Neural crest cell (in vitro differentiated cells): ENCODE results near the gene YIF1A. TPM values are rescaled to one million over a fixed set of nuclear protein-coding genes. Genes with fewer than 3 reads are reported as not detected.

Experiments
- DNase-seq: peaks from one replicate; pipeline ENCODE4 v3.0.0; 2021; ENCODE audit warnings: low read depth, mixed read lengths, low spot score
- H3K27ac Mint-ChIP-seq: one replicate; pipeline ENCODE4 v1.8.0; 2021; ENCODE audit warnings: mild to moderate bottlenecking, mixed read lengths; ENCODE audit not compliant: unreplicated experiment
- H3K27me3 Mint-ChIP-seq: 2 replicates; pipeline ENCODE4 v1.8.0; 2021; ENCODE audit warnings: low read depth, mild to moderate bottlenecking, mixed read lengths
- H3K36me3 Mint-ChIP-seq: 2 replicates; pipeline ENCODE4 v1.8.0; 2021; ENCODE audit warnings: low read depth, mild to moderate bottlenecking, mixed read lengths
- H3K4me1 Mint-ChIP-seq: 2 replicates; pipeline ENCODE4 v1.8.0; 2021; ENCODE audit warnings: mixed read lengths
- H3K4me3 Mint-ChIP-seq: one replicate; pipeline ENCODE4 v1.8.0; 2021; ENCODE audit warnings: mild to moderate bottlenecking, mixed read lengths
- H3K9me3 Mint-ChIP-seq: 2 replicates; pipeline ENCODE4 v1.8.0; 2021; ENCODE audit warnings: mixed read lengths
- CTCF ChIP-seq: fragments of 200-600 bp; sonication (generic); conservative IDR thresholded peaks from 2 replicates; pipeline ENCODE4 v1.5.0; 2021; ENCODE audit warnings: antibody characterized with exemption, mild to moderate bottlenecking
- total RNA-seq: library from RNA; stranded (reverse); gene quantifications from 2 replicates; pipeline ENCODE4 v1.2.1, GENCODE V29; 2021

YIF1A gene
- total RNA-seq, 1 donor from 2014 or later: 60.9 TPM

- no peaks in the 10 kb centered on the region for H3K36me3 Mint-ChIP-seq
- no peaks in the 10 kb centered on the region for H3K27me3 Mint-ChIP-seq
- H3K4me1 Mint-ChIP-seq: peaks cover 20% of the 10 kb centered on the region
- DNase-seq: no peak
- H3K4me3 Mint-ChIP-seq: no peak overlapping the region
- no peak overlapping the region for H3K27ac Mint-ChIP-seq
- TF ChIP-seq CTCF: no peak
- H3K9me3 Mint-ChIP-seq: no peaks in the 10 kb centered on the region
Measured at GRCh38 chr11:66334605-66335442, 45.9 kb upstream of the YIF1A start.

- Mint-ChIP-seq H3K4me3 (no peak overlapping the region), H3K36me3 (no peaks in the 10 kb centered on the region), H3K9me3 (no peaks in the 10 kb centered on the region), H3K27me3 (no peaks in the 10 kb centered on the region), H3K27ac (no peak overlapping the region), H3K4me1 (peaks cover 20% of the 10 kb centered on the region)
- DNase-seq: no peak
- TF ChIP-seq CTCF: no peak
Measured at GRCh38 chr11:66333896-66334604, 45.1 kb upstream of the YIF1A start.

- no peak for TF ChIP-seq CTCF
- no peaks in the 10 kb centered on the region for H3K9me3 Mint-ChIP-seq
- H3K4me1 Mint-ChIP-seq: peaks cover 27% of the 10 kb centered on the region
- no peaks in the 10 kb centered on the region for H3K27me3 Mint-ChIP-seq
- no peak overlapping the region for H3K27ac Mint-ChIP-seq
- no peak for DNase-seq
- H3K4me3 Mint-ChIP-seq: no peak overlapping the region
- no peaks in the 10 kb centered on the region for H3K36me3 Mint-ChIP-seq
Measured at GRCh38 chr11:66333220-66333877, 44.4 kb upstream of the YIF1A start.

GRCh38 chr11:66332371-66333219 lies 43.7 kb upstream of the YIF1A start:
- no peaks in the 10 kb centered on the region for H3K9me3 Mint-ChIP-seq
- no peak for DNase-seq
- TF ChIP-seq CTCF: no peak
- no peaks in the 10 kb centered on the region for H3K27me3 Mint-ChIP-seq
- no peak overlapping the region for H3K27ac Mint-ChIP-seq
- H3K36me3 Mint-ChIP-seq: no peaks in the 10 kb centered on the region
- H3K4me3 Mint-ChIP-seq: no peak overlapping the region
- H3K4me1 Mint-ChIP-seq: peaks cover 32% of the 10 kb centered on the region
